Suprapubic skin (tissue), 4 donors: ENCODE data around the gene SPRY4. TPM values are rescaled to one million over a fixed set of nuclear protein-coding genes. Genes with fewer than 3 reads are reported as not detected.

ENCODE experiments used
- DNase-seq, 2 donors: peaks; one replicate each; pipeline ENCODE4 v3.0.0-alpha.2; 2019; ENCODE audit warnings: low spot score in 2 of 2
- H3K27ac ChIP-seq: fragments of 200-600 bp; sonication (generic); one replicate; pipeline ENCODE4 v1.5.1; 2019
- H3K27me3 ChIP-seq: fragments of 200-600 bp; sonication (generic); one replicate; pipeline ENCODE4 v1.5.1; 2019
- H3K36me3 ChIP-seq: fragments of 200-600 bp; sonication (generic); one replicate; pipeline ENCODE4 v1.5.1; 2019
- H3K4me1 ChIP-seq: fragments of 200-600 bp; sonication (generic); one replicate; pipeline ENCODE4 v1.5.1; 2019
- H3K4me3 ChIP-seq: fragments of 200-600 bp; sonication (generic); one replicate; pipeline ENCODE4 v1.5.1; 2019; ENCODE audit warnings: mild to moderate bottlenecking
- H3K9me3 ChIP-seq: fragments of 200-600 bp; sonication (generic); one replicate; pipeline ENCODE4 v1.5.1; 2019
- EP300 ChIP-seq: sonication (generic); formaldehyde crosslinking; IDR thresholded peaks from one replicate; pipeline ENCODE4 v1.6.1; 2017; ENCODE audit warnings: antibody characterized with exemption
- POLR2A ChIP-seq, 2 donors: fragments of 450-650 bp; IDR thresholded peaks; one replicate each; pipeline ENCODE4 v1.6.1; 2017; ENCODE audit warnings: antibody characterized with exemption in 2 of 2, mild to moderate bottlenecking in 2 of 2, moderate library complexity in 2 of 2
- POLR2AphosphoS5 ChIP-seq, 3 donors: sonication (generic); formaldehyde crosslinking; IDR thresholded peaks; one replicate each; pipeline ENCODE4 v1.6.1; 2017; ENCODE audit warnings: antibody characterized with exemption in 3 of 3
- WGBS: methylation state at CpG from one replicate; pipeline ENCODE4 v1.1.5; 2018; 5-methylcytosine and 5-hydroxymethylcytosine counted together
- total RNA-seq, 4 donors: library from RNA; depleted of rRNA; stranded (reverse); fragments of >200 nt; gene quantifications; one replicate each; pipeline ENCODE4 v1.1.0, GENCODE V29; 2016
- TF ChIP-seq, protein P1 (sequence below), 2 donors: fragments of 200-600 bp in 1 of 2; fragments of 450-650 bp in 1 of 2; sonication (generic) in 1 of 2; IDR thresholded peaks; one replicate each; pipeline ENCODE4 v1.5.1; 2016 to 2019; ENCODE audit warnings: antibody characterized with exemption in 2 of 2, mild to moderate bottlenecking in 1 of 2, moderate library complexity in 1 of 2

Gene SPRY4
- total RNA-seq, 4 donors from 2014 or later, result 4.2 to 7.9 (median 4.9) TPM

DNA sequence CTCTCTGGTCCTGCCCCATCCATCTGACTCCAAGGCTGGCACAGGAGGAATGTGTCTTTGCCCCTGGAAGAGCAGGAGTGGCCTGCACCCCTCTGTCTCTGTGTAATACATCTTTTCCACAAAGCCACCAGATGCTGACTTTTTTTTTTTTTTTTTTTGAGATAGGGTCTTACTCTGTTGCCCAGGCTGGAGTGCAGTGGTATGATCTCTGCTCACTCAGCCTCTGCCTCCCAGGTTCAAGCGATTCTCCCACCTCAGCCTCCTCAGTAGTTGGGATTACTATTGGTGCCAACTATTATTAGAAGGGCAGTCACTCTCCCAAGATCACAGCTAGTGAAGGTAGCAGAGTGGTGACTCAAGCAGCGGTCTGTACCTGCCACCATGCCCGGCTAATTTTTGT, 19.6 kb downstream of the SPRY4 start:
- H3K4me1 ChIP-seq, result no peaks in the 10 kb centered on the region
- no peak overlapping the region for H3K27ac ChIP-seq
- no peaks in the 10 kb centered on the region for H3K9me3 ChIP-seq
- no peaks in the 10 kb centered on the region for H3K36me3 ChIP-seq
- H3K4me3 ChIP-seq, result no peak overlapping the region
- TF ChIP-seq POLR2AphosphoS5 (IDR thresholded peaks at IDR 0.05) (no peak), POLR2A (IDR thresholded peaks at IDR 0.05) (no peak), EP300 (no peak)
- TF ChIP-seq, protein P1, sequence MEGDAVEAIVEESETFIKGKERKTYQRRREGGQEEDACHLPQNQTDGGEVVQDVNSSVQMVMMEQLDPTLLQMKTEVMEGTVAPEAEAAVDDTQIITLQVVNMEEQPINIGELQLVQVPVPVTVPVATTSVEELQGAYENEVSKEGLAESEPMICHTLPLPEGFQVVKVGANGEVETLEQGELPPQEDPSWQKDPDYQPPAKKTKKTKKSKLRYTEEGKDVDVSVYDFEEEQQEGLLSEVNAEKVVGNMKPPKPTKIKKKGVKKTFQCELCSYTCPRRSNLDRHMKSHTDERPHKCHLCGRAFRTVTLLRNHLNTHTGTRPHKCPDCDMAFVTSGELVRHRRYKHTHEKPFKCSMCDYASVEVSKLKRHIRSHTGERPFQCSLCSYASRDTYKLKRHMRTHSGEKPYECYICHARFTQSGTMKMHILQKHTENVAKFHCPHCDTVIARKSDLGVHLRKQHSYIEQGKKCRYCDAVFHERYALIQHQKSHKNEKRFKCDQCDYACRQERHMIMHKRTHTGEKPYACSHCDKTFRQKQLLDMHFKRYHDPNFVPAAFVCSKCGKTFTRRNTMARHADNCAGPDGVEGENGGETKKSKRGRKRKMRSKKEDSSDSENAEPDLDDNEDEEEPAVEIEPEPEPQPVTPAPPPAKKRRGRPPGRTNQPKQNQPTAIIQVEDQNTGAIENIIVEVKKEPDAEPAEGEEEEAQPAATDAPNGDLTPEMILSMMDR (IDR thresholded peaks at IDR 0.05), result no peak
- H3K27me3 ChIP-seq, result no peaks in the 10 kb centered on the region
- no peak for DNase-seq
- 98% methylated on average over 3 of the region's 3 CpGs for WGBS

DNA sequence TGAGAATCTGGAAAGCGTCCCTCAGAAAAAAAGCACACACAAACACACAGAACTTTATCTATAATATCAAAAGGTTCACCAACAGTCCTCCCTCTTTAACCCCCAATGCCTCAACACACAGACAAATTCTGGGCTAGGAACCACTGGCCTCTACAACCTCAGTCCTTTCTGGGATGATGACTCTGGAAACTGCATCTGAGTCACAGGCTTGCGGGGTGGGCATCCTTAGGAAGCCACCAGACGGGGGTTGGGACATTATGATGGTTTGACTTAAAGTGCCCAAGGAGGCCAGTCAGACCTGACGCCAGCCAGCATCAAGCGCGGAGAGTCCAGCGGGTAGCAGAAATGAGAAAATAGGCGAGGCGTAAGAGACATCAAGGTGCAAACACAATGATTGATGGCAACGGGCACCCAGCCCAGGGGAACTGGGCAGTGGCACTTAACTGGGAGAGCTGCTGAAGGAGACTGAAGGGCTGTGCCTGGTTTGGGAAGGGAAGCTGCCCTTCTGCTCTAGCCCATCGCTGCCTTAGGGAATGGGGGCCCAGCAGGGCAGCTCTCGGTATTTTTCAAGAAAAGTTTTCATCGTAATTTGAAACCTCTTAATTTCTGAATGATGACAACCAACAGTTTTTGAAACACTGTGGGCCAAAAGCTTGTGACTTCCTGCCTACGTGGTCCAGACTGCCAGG, 20.7 kb downstream of the SPRY4 start:
- no peaks in the 10 kb centered on the region for H3K27me3 ChIP-seq
- H3K27ac ChIP-seq, result no peak overlapping the region
- DNase-seq, result no peak
- no peaks in the 10 kb centered on the region for H3K9me3 ChIP-seq
- TF ChIP-seq POLR2AphosphoS5 (IDR thresholded peaks at IDR 0.05) (no peak), EP300 (no peak), POLR2A (IDR thresholded peaks at IDR 0.05) (no peak)
- TF ChIP-seq, protein P1 (IDR thresholded peaks at IDR 0.05), result no peak
- H3K4me3 ChIP-seq, result no peak overlapping the region
- no peaks in the 10 kb centered on the region for H3K36me3 ChIP-seq
- no peaks in the 10 kb centered on the region for H3K4me1 ChIP-seq
- 80% methylated on average over 14 of the region's 14 CpGs for WGBS

DNA sequence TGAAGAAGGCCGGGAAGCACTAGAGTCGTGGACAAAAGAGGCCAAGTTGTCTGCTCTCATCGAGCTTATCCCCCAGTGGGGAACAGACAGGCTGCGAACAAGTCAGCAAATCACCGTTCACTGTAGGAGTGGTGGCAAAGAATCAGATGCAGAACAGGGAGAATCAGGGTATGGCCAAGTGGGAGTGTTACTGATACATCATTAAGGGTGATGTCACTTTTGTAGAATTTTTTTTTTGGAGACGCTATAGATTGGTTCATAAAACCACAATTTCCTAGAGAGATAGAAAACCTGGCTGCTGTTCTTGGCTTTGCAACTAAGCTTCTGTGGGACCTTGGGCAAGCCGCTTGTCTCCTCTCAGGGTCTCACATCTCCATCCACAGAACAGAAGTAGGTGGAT, 21.3 kb downstream of the SPRY4 start:
- Histone ChIP-seq H3K9me3 (no peaks in the 10 kb centered on the region), H3K4me3 (no peak overlapping the region), H3K4me1 (no peaks in the 10 kb centered on the region), H3K27ac (no peak overlapping the region), H3K36me3 (no peaks in the 10 kb centered on the region), H3K27me3 (no peaks in the 10 kb centered on the region)
- DNase-seq, result no peak
- TF ChIP-seq POLR2AphosphoS5 (IDR thresholded peaks at IDR 0.05), result no peak
- TF ChIP-seq POLR2A (IDR thresholded peaks at IDR 0.05), result no peak
- TF ChIP-seq, protein P1 (IDR thresholded peaks at IDR 0.05), result no peak
- no peak for TF ChIP-seq EP300
- 76% methylated on average over 7 of the region's 7 CpGs for WGBS

DNA sequence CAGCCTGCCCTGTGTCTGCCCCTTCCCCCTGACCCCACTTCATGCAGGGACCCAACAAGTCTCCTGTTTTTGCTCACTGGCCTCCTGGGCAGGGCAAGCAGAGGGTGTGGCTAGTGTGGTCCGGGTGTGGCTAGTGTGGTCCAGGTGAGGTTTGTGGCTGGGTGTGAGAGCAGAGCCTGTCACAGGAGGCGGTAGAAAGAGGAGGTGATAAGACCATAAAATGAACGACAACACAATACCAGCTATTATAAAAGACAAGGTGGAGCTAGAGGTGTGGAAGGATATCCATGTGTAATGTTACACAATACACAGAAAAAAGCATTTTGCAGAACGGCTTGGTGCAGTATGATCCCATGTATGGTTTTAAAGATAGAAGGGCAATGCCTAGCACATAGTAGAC, 23.3 kb downstream of the SPRY4 start:
- WGBS, result 65% methylated on average over 4 of the region's 4 CpGs
- DNase-seq, result no peak
- no peaks in the 10 kb centered on the region for H3K36me3 ChIP-seq
- no peak overlapping the region for H3K27ac ChIP-seq
- H3K4me3 ChIP-seq, result no peak overlapping the region
- no peaks in the 10 kb centered on the region for H3K27me3 ChIP-seq
- TF ChIP-seq EP300 (no peak), POLR2AphosphoS5 (IDR thresholded peaks at IDR 0.05) (no peak), POLR2A (IDR thresholded peaks at IDR 0.05) (no peak)
- TF ChIP-seq, protein P1 (IDR thresholded peaks at IDR 0.05), result no peak
- no peaks in the 10 kb centered on the region for H3K9me3 ChIP-seq
- no peaks in the 10 kb centered on the region for H3K4me1 ChIP-seq

DNA sequence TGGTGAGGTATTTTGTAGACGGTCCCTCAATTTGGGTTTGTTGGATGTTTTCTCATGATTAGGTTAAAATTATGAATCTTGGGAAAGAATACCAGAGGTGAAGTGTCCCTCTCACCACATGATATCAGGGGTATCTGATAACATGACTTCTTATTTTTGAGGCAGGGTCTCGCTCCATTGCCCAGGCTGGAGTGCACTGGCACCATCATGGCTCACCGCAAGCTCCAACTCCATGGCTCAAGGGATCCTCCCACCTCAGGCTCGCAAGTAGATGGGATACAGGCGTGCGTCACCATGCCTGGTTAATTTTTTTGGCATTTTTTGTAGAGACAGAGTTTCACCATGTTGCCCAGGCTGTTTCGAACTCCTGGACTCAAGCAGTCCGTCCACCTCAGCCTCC, 24.1 kb downstream of the SPRY4 start:
- no peaks in the 10 kb centered on the region for H3K9me3 ChIP-seq
- H3K36me3 ChIP-seq, result no peaks in the 10 kb centered on the region
- 94% methylated on average over 8 of the region's 8 CpGs for WGBS
- DNase-seq, result no peak
- H3K4me3 ChIP-seq, result no peak overlapping the region
- TF ChIP-seq POLR2AphosphoS5 (IDR thresholded peaks at IDR 0.05) (no peak), EP300 (no peak), POLR2A (IDR thresholded peaks at IDR 0.05) (no peak)
- TF ChIP-seq, protein P1 (IDR thresholded peaks at IDR 0.05), result no peak
- no peak overlapping the region for H3K27ac ChIP-seq
- no peaks in the 10 kb centered on the region for H3K4me1 ChIP-seq
- H3K27me3 ChIP-seq, result no peaks in the 10 kb centered on the region
